AG04449 (cell line): ENCODE results near the gene CHD2.

Source experiments
- CTCF ChIA-PET: fragments of 350-600 bp; formaldehyde crosslinking; extraction: SDS; loops from one replicate; lab custom pipeline; 2021; ENCODE audit warnings: antibody characterized with exemption; lab: Yijun Ruan, JAX
- POLR2A ChIA-PET: fragments of 400-600, 350-600 bp; formaldehyde crosslinking; extraction: SDS; loops from one replicate; lab custom pipeline; 2020; ENCODE audit warnings: antibody characterized with exemption, inconsistent platforms; lab: Yijun Ruan, JAX
- DNase-seq: peaks from one replicate; pipeline ENCODE4 v3.0.0-alpha.2; 2010; ENCODE audit warnings: low read depth, low spot score
- H3K4me3 ChIP-seq: 2 replicates; pipeline ENCODE4 v1.5.1; 2011; ENCODE audit warnings: low read depth, mild to moderate bottlenecking, control low read depth, low read length
- CTCF ChIP-seq: IDR thresholded peaks from one replicate; pipeline ENCODE4 v1.5.1; 2011; ENCODE audit warnings: mild to moderate bottlenecking, moderate library complexity, low read length, control low read depth, inconsistent platforms; ENCODE audit not compliant: insufficient read depth; ENCODE audit errors: missing control alignments

Gene CHD2

GRCh38 chr15:93033434-93034045, 133.4 kb downstream of the CHD2 start:
- no peak for TF ChIP-seq CTCF
- CTCF ChIA-PET: interaction anchor here (1.0 to 14.8 kb wide), 5 partner anchors 9 to 1086 kb away, joined by 3 to 184 read pairs (median 3); no protein-coding TSS in a partner anchor
- H3K4me3 ChIP-seq: no peak overlapping the region
- DNase-seq: no peak
- POLR2A ChIA-PET: no interaction called here

GRCh38 chr15:93034512-93034911, 134.4 kb downstream of the CHD2 start:
- CTCF ChIA-PET: interaction anchor here (0.6 to 14.8 kb wide), 5 partner anchors 53 to 1290 kb away, joined by 3 to 184 read pairs (median 14); no protein-coding TSS in a partner anchor
- no peak for TF ChIP-seq CTCF
- POLR2A ChIA-PET: no interaction called here
- no peak overlapping the region for H3K4me3 ChIP-seq
- no peak for DNase-seq

GRCh38 chr15:93035092-93035915, 135.2 kb downstream of the CHD2 start:
- DNase-seq: no peak
- no peak overlapping the region for H3K4me3 ChIP-seq
- CTCF ChIA-PET: interaction anchor here (0.6 to 14.8 kb wide), 10 partner anchors 9 to 1289 kb away, joined by 3 to 184 read pairs (median 6); no protein-coding TSS in a partner anchor
- POLR2A ChIA-PET: no interaction called here
- no peak for TF ChIP-seq CTCF

GRCh38 chr15:93035953-93036810, 136.1 kb downstream of the CHD2 start:
- TF ChIP-seq CTCF: peak; percentile 61
- no peak for DNase-seq
- ChIA-PET POLR2A (no interaction called here), CTCF (interaction anchor here (0.9 to 14.8 kb wide), 14 partner anchors 10 to 1288 kb away, joined by 3 to 184 read pairs (median 6); no protein-coding TSS in a partner anchor)
- no peak overlapping the region for H3K4me3 ChIP-seq

- H3K4me3 ChIP-seq: no peak overlapping the region
- ChIA-PET POLR2A (no interaction called here), CTCF (interaction anchor here (1.0 to 14.8 kb wide), 16 partner anchors 10 to 1287 kb away, joined by 3 to 184 read pairs (median 8); no protein-coding TSS in a partner anchor)
- DNase-seq: peak; percentile 5
- TF ChIP-seq CTCF: peak; percentile 50
Measured at GRCh38 chr15:93036951-93037819, 137.1 kb downstream of the CHD2 start.
